ENCODE measurements around the gene MEGF6. TPM values are rescaled to one million over a fixed set of nuclear protein-coding genes. Genes with fewer than 3 reads are reported as not detected.
A peak's percentile ranks its signal among the peaks of the same experiment; 100 is the strongest.

Gene MEGF6
- total and polyA plus RNA-seq, 2 donors: 14.5 to 23.5 TPM

- no peak for DNase-seq (ENCODE audit: extremely low spot score)
- Histone ChIP-seq H3K27ac (ENCODE audit: low read depth) (no peak overlapping the region), H3K4me3 (ENCODE audit: low read depth, low read length) (no peak overlapping the region), H3K4me1 (ENCODE audit: insufficient read depth) (no peaks in the 10 kb centered on the region), H3K36me3 (ENCODE audit: insufficient read depth) (no peaks in the 10 kb centered on the region)
- WGBS: 86% methylated on average over 27 of the region's 27 CpGs
Observed at GRCh38 chr1:3566003-3566885, 45.1 kb downstream of the MEGF6 start.

- 68% methylated on average over 29 of the region's 29 CpGs for WGBS
- H3K27ac ChIP-seq (ENCODE audit: low read depth): no peak overlapping the region
- H3K4me3 ChIP-seq (ENCODE audit: low read depth, low read length): no peak overlapping the region
- no peak for DNase-seq (ENCODE audit: extremely low spot score)
- no peaks in the 10 kb centered on the region for H3K36me3 ChIP-seq (ENCODE audit: insufficient read depth)
- H3K4me1 ChIP-seq (ENCODE audit: insufficient read depth): no peaks in the 10 kb centered on the region
Observed at GRCh38 chr1:3564921-3565831, 46.1 kb downstream of the MEGF6 start.

- no peak overlapping the region for H3K4me3 ChIP-seq (ENCODE audit: low read depth, low read length)
- no peak for DNase-seq (ENCODE audit: extremely low spot score)
- H3K36me3 ChIP-seq (ENCODE audit: insufficient read depth): no peaks in the 10 kb centered on the region
- no peaks in the 10 kb centered on the region for H3K4me1 ChIP-seq (ENCODE audit: insufficient read depth)
- 91% methylated on average over 10 of the region's 10 CpGs for WGBS
- no peak overlapping the region for H3K27ac ChIP-seq (ENCODE audit: low read depth)
Observed at GRCh38 chr1:3563610-3564009, 47.7 kb downstream of the MEGF6 start.

GRCh38 chr1:3563125-3563524 lies 48.2 kb downstream of the MEGF6 start:
- Histone ChIP-seq H3K4me1 (ENCODE audit: insufficient read depth) (no peaks in the 10 kb centered on the region), H3K27ac (ENCODE audit: low read depth) (no peak overlapping the region), H3K4me3 (ENCODE audit: low read depth, low read length) (no peak overlapping the region), H3K36me3 (ENCODE audit: insufficient read depth) (no peaks in the 10 kb centered on the region)
- no peak for DNase-seq (ENCODE audit: extremely low spot score)
- 94% methylated on average over 12 of the region's 12 CpGs for WGBS

GRCh38 chr1:3562712-3563111 lies 48.6 kb downstream of the MEGF6 start:
- H3K27ac ChIP-seq (ENCODE audit: low read depth): no peak overlapping the region
- H3K36me3 ChIP-seq (ENCODE audit: insufficient read depth): no peaks in the 10 kb centered on the region
- H3K4me3 ChIP-seq (ENCODE audit: low read depth, low read length): no peak overlapping the region
- WGBS: 85% methylated on average over 8 of the region's 8 CpGs
- no peak for DNase-seq (ENCODE audit: extremely low spot score)
- no peaks in the 10 kb centered on the region for H3K4me1 ChIP-seq (ENCODE audit: insufficient read depth)

- Histone ChIP-seq H3K4me3 (ENCODE audit: low read depth, low read length) (no peak overlapping the region), H3K4me1 (ENCODE audit: insufficient read depth) (no peaks in the 10 kb centered on the region), H3K36me3 (ENCODE audit: insufficient read depth) (no peaks in the 10 kb centered on the region), H3K27ac (ENCODE audit: low read depth) (no peak overlapping the region)
- DNase-seq (ENCODE audit: extremely low spot score): peak; percentile 39
- WGBS: 67% methylated on average over 13 of the region's 13 CpGs
Observed at GRCh38 chr1:3561702-3562101, 49.6 kb downstream of the MEGF6 start.

- Histone ChIP-seq H3K36me3 (ENCODE audit: insufficient read depth) (no peaks in the 10 kb centered on the region), H3K4me3 (ENCODE audit: low read depth, low read length) (no peak overlapping the region), H3K27ac (ENCODE audit: low read depth) (no peak overlapping the region), H3K4me1 (ENCODE audit: insufficient read depth) (no peaks in the 10 kb centered on the region)
- no peak for DNase-seq (ENCODE audit: extremely low spot score)
- 88% methylated on average over 9 of the region's 9 CpGs for WGBS
Observed at GRCh38 chr1:3560981-3561380, 50.3 kb downstream of the MEGF6 start.

- Histone ChIP-seq H3K4me3 (ENCODE audit: low read depth, low read length) (no peak overlapping the region), H3K36me3 (ENCODE audit: insufficient read depth) (no peaks in the 10 kb centered on the region), H3K4me1 (ENCODE audit: insufficient read depth) (no peaks in the 10 kb centered on the region), H3K27ac (ENCODE audit: low read depth) (no peak overlapping the region)
- DNase-seq (ENCODE audit: extremely low spot score): no peak
- 62% methylated on average over 17 of the region's 17 CpGs for WGBS
Observed at GRCh38 chr1:3560251-3560871, 50.9 kb downstream of the MEGF6 start.

- Histone ChIP-seq H3K27ac (ENCODE audit: low read depth) (no peak overlapping the region), H3K4me3 (ENCODE audit: low read depth, low read length) (no peak overlapping the region), H3K4me1 (ENCODE audit: insufficient read depth) (no peaks in the 10 kb centered on the region), H3K36me3 (ENCODE audit: insufficient read depth) (no peaks in the 10 kb centered on the region)
- no peak for DNase-seq (ENCODE audit: extremely low spot score)
- 88% methylated on average over 20 of the region's 20 CpGs for WGBS
Observed at GRCh38 chr1:3558036-3558726, 53.1 kb downstream of the MEGF6 start.

GRCh38 chr1:3557366-3557765 lies 53.9 kb downstream of the MEGF6 start:
- WGBS: 77% methylated on average over 18 of the region's 18 CpGs
- no peak for DNase-seq (ENCODE audit: extremely low spot score)
- no peaks in the 10 kb centered on the region for H3K36me3 ChIP-seq (ENCODE audit: insufficient read depth)
- H3K4me1 ChIP-seq (ENCODE audit: insufficient read depth): no peaks in the 10 kb centered on the region
- no peak overlapping the region for H3K27ac ChIP-seq (ENCODE audit: low read depth)
- no peak overlapping the region for H3K4me3 ChIP-seq (ENCODE audit: low read depth, low read length)

GRCh38 chr1:3556336-3556735 lies 55.0 kb downstream of the MEGF6 start:
- H3K36me3 ChIP-seq (ENCODE audit: insufficient read depth): no peaks in the 10 kb centered on the region
- no peak overlapping the region for H3K4me3 ChIP-seq (ENCODE audit: low read depth, low read length)
- H3K4me1 ChIP-seq (ENCODE audit: insufficient read depth): no peaks in the 10 kb centered on the region
- DNase-seq (ENCODE audit: extremely low spot score): no peak
- H3K27ac ChIP-seq (ENCODE audit: low read depth): no peak overlapping the region
- 88% methylated on average over 17 of the region's 17 CpGs for WGBS

- 91% methylated on average over 25 of the region's 25 CpGs for WGBS
- H3K4me3 ChIP-seq (ENCODE audit: low read depth, low read length): no peak overlapping the region
- no peak for DNase-seq (ENCODE audit: extremely low spot score)
- no peak overlapping the region for H3K27ac ChIP-seq (ENCODE audit: low read depth)
- no peaks in the 10 kb centered on the region for H3K4me1 ChIP-seq (ENCODE audit: insufficient read depth)
- no peaks in the 10 kb centered on the region for H3K36me3 ChIP-seq (ENCODE audit: insufficient read depth)
Observed at GRCh38 chr1:3555131-3555920, 56.0 kb downstream of the MEGF6 start.

GRCh38 chr1:3553940-3554223 lies 57.4 kb downstream of the MEGF6 start:
- no peak overlapping the region for H3K27ac ChIP-seq (ENCODE audit: low read depth)
- no peak overlapping the region for H3K4me3 ChIP-seq (ENCODE audit: low read depth, low read length)
- no peak for DNase-seq (ENCODE audit: extremely low spot score)
- H3K4me1 ChIP-seq (ENCODE audit: insufficient read depth): no peaks in the 10 kb centered on the region
- 85% methylated on average over 11 of the region's 11 CpGs for WGBS
- H3K36me3 ChIP-seq (ENCODE audit: insufficient read depth): no peaks in the 10 kb centered on the region
